Measurements from ENCODE around the gene IL3.

Gene IL3

DNA sequence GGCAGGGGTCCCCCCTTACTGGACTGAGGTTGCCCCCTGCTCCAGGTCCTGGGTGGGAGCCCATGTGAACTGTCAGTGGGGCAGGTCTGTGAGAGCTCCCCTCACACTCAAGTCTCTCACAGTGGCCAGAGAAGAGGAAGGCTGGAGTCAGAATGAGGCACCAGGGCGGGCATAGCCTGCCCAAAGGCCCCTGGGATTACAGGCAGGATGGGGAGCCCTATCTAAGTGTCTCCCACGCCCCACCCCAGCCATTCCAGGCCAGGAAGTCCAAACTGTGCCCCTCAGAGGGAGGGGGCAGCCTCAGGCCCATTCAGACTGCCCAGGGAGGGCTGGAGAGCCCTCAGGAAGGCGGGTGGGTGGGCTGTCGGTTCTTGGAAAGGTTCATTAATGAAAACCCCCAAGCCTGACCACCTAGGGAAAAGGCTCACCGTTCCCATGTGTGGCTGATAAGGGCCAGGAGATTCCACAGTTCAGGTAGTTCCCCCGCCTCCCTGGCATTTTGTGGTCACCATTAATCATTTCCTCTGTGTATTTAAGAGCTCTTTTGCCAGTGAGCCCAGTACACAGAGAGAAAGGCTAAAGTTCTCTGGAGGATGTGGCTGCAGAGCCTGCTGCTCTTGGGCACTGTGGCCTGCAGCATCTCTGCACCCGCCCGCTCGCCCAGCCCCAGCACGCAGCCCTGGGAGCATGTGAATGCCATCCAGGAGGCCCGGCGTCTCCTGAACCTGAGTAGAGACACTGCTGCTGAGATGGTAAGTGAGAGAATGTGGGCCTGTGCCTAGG is 13.0 kb downstream of the IL3 start, which contains the start of gene CSF2:
CSF2 (plus strand) TSS at position 559 of the 783 bp plus-strand sequence; CDS start at position 594, 35 bp downstream.
- peak; percentile 47 to 57 (median 55) for DNase-seq

- DNase-seq: no peak
These were observed 13.8 kb downstream of the IL3 start for GRCh38 chr5:132074091-132074771.

DNA sequence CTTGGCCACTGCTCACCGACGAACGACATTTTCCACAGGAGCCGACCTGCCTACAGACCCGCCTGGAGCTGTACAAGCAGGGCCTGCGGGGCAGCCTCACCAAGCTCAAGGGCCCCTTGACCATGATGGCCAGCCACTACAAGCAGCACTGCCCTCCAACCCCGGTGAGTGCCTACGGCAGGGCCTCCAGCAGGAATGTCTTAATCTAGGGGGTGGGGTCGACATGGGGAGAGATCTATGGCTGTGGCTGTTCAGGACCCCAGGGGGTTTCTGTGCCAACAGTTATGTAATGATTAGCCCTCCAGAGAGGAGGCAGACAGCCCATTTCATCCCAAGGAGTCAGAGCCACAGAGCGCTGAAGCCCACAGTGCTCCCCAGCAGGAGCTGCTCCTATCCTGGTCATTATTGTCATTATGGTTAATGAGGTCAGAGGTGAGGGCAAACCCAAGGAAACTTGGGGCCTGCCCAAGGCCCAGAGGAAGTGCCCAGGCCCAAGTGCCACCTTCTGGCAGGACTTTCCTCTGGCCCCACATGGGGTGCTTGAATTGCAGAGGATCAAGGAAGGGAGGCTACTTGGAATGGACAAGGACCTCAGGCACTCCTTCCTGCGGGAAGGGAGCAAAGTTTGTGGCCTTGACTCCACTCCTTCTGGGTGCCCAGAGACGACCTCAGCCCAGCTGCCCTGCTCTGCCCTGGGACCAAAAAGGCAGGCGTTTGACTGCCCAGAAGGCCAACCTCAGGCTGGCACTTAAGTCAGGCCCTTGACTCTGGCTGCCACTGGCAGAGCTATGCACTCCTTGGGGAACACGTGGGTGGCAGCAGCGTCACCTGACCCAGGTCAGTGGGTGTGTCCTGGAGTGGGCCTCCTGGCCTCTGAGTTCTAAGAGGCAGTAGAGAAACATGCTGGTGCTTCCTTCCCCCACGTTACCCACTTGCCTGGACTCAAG is 14.6 kb downstream of the IL3 start:
- peak; percentile 35 to 52 (median 48) for DNase-seq

GRCh38 chr5:132075719-132076077 is 15.2 kb downstream of the IL3 start:
- DNase-seq: no peak

DNA sequence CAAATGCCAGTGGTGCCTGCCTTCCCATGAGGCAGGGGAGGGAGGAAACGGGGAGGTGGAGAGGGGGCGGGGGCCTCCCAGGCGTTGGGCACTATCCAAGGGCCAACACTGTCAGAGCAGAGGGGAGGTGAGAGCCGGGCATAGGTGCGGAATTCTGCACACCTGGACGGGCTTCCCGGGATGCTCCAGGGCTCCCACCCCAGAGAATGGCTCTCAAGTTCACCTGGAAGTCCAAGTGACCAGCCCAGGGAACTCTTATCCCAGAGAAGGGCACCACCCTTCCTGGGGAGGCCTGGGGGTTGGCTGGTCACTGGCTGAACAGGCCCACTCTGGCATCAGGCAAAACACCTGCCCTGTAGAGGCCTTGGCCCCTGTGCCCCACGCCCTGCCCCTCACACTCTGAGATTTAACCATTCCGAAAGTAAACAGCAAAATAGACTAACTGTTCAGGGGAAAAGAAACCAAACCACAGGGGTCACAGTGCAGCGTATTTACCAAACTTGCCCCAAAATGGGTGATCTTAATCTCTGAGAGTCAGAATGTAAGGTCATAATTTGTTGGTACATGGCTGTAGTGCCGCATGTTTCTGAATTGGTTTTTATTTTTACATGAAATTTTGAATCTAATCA is 15.9 kb downstream of the IL3 start:
- no peak for DNase-seq

DNA sequence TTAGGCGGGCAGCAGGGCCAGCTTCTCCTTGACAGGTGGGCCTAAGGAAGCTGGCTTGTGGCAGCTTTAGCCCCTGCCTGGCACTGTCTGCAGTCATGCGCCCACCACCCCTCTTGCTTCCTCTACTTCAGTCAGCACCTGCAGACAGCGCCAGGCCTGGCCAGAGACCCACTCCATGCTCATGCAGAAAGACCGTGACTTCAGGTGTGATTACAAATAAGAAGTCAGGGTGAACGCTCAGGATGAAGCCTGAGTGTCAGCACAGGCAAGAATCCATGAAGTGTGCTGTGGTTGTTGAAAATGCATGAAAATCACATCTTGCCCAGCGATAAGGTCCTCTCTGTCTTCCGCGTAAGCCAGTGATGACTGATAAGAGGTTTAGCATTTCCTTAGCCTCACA is 16.5 kb downstream of the IL3 start:
- no peak for DNase-seq

GRCh38 chr5:132079081-132079480 is 18.6 kb downstream of the IL3 start:
- DNase-seq: no peak

DNA sequence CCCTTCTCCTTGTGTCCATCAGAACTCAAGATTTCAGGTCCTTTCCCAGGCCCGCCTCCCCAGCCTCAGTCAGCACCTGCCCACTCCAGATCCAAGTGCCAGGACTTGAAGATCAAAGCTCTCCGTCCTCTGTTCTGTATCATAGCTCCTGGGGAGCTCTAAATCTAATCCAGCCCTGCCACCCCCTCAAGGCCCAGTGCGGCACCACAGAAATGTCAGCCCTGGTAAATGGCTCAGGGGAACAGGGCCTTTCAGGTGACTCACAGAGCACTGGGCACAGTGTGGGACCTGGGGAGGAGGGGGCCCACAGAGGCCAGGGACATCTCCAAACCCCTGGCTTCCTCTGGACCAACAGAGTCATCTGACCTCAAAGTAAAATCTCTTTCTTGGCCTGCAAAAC is 19.2 kb downstream of the IL3 start:
- DNase-seq: no peak

- no peak for DNase-seq
These were observed 20.1 kb downstream of the IL3 start for GRCh38 chr5:132080595-132080994.

DNA sequence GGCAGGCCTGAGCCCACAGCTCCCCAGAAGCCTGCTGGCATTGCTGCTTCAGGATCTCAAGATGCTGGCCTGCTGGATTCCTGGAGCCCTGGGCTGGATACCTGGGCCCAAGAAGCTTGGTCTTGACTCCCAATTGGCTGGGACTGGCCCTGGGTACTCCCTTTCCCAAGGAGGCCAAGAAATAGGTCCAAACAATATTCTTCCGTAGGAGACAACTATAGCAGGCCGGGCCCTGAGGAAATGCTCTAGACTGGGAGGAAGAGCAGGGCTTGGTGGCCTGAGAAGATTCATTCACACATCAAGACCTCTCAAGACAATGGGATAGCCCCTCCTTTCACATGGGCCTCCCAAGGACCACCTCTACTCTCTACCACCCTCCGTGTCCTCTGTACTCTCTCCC is 21.0 kb downstream of the IL3 start:
- no peak for DNase-seq

DNA sequence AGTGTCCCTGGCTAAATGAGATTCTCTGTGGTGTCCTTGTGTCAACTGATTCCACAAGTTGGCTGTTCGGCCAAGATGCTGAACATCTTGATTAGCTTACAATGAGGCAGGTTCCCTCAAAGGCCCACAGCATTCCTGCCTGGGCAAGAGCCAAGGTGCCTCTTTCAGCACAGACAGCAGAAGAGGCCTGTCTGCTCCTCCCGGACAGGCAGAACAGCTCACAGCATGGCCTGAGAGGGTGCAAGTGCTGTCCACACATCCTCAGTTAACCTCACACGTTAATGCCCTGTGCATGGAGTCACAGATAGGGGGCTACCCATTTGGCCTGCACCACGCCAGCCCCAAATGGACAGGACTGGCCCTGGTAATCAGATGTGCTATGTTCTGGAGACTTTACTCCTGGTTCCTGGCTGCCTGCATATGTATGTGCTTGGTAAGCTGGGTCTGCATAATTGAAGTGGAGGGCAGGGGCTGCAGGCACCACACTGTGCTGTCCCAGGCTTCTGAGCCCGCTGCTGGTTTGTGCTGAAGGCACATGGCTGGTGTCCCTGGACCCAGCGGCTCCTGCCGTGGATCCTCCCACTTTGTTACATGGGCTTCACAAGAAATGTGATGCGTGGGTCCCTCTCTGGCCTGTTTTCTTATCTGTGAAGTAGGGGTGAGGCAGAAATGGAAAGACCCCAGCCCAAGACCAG is 22.0 kb downstream of the IL3 start:
- no peak for DNase-seq

GRCh38 chr5:132083071-132083678 is 22.7 kb downstream of the IL3 start:
- no peak for DNase-seq

DNA sequence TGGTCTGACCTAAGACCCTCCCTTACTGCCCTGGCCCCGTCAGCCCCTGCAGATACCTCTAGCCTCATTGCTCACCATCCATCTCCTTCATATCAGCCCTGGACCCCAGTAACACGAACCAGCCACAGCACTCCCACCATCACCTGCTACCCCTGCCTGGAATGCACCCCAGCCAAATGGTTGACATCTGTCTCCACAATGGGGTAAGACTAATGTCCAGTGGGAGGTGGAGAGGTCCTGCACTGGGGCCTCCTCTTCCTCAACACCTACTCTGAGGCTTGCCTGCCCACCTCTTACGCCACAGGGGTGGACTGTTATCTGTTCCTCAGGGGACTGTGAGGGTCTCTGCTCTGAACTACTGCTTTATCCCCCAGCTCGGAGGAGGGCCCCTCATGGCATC is 25.2 kb downstream of the IL3 start:
- DNase-seq: no peak

DNA sequence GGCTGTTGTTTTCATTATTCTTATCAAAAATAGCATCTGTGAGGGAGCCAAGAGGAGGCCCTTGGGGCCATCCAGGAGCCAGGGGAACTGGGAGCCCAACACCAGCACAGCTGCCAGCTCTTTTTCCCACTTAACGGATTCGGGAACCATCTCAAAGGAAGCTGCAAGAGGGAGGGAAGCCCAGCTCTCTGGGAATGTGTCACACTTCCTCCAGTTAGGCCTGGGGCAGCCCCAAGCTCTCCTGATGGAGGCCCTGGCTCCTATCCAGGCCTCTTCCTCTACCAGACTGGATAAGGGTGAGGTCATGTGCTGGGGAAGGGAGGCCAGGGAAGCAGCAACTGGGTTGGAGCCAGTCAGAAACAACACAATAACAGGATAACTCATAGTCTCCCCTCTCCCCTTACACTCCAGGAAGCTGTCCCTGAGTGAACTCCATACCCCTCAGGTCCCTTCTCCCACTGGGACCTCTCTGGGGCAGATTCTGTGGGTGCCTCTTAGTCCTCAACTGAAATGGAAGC is 25.9 kb downstream of the IL3 start:
- peak; percentile 68 to 88 (median 83) for DNase-seq

GRCh38 chr5:132087176-132087575 is 26.7 kb downstream of the IL3 start:
- DNase-seq: no peak

DNA sequence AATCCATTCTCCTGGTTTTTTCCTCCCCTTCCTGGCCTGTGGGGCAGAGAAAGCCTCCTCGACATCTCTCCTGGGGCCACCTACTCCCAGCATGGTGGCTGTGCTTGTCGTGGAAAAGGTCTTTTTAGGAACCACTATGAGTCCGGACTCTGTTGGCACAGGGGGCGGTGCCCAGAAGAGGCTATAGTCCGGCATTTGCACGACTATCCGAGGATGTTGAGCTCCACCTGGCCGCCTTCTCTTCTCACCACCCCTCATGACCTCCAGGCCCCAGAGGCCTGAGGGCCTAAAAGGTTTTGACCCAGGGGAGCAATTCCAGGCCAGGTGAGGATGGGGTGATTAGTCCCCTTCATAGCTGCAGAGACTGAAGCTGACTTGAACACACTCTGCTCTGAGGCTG is 27.2 kb downstream of the IL3 start:
- no peak for DNase-seq

DNA sequence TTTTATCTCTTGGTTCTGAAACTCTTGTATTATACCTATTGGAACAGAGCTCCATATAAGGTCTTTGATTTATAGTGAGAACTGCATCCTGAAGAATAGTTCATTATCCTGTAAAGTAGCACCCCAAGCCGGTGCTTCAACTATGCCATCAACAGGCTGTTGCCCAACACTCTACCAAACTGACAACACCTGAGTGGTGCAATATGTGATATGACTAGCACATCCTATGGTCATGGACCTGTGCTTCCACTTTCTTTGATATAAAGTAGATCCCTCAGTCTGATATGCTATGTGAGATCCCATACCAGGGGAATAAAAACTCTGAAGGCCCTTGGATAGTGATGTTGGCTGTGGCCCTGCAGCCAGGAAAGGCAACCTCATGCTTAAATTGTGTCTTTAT is 28.9 kb downstream of the IL3 start:
- DNase-seq: no peak

GRCh38 chr5:132090107-132090506 is 29.7 kb downstream of the IL3 start:
- no peak for DNase-seq

DNA sequence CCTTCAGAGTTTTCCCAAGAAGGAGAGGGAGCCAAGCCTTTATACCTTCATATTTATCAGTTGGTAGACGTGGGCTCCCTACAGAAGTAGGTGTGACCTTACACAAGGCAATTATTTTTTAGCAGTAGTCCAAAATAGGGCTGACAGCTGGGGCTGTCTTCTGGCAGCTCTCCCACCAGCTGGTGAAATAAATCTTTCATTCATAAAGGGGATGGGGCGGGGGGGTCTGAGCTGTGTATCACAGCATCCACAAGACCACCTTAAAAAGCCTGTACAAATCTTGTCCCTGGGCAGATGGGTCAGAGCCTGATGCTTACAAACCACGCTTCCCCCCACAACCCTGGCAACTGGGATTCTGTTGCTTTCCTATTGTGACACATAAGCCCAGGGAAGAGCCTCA is 32.8 kb downstream of the IL3 start:
- no peak for DNase-seq

- DNase-seq: peak; percentile 84 to 94 (median 88)
These were observed 34.1 kb downstream of the IL3 start for GRCh38 chr5:132094393-132095076.

DNA sequence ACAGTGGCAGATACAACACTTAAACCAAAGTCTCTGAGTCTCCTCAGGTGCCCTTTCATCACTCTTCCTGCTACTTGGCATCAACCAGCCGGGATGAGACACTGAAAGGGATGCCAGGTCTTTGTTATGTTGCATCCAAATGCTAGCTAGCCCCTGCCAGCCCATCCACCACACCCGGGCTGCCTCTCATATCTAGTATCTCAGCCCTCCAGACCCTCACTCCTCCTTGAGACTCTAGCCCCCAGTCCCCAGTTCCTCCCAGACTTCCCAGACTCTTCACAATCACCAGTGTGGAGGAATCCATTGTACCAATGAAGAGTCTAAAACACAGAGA is 34.6 kb downstream of the IL3 start:
- no peak for DNase-seq

Measured in suppressor macrophage treated with lipopolysaccharide for 1 hour (primary cell).